ENCODE measurements around the gene GSDMA. TPM values are rescaled to one million over a fixed set of nuclear protein-coding genes. Genes with fewer than 3 reads are reported as not detected.

The GSDMA gene
- total RNA-seq, 1 donor from 2014 or later: not detected

DNA sequence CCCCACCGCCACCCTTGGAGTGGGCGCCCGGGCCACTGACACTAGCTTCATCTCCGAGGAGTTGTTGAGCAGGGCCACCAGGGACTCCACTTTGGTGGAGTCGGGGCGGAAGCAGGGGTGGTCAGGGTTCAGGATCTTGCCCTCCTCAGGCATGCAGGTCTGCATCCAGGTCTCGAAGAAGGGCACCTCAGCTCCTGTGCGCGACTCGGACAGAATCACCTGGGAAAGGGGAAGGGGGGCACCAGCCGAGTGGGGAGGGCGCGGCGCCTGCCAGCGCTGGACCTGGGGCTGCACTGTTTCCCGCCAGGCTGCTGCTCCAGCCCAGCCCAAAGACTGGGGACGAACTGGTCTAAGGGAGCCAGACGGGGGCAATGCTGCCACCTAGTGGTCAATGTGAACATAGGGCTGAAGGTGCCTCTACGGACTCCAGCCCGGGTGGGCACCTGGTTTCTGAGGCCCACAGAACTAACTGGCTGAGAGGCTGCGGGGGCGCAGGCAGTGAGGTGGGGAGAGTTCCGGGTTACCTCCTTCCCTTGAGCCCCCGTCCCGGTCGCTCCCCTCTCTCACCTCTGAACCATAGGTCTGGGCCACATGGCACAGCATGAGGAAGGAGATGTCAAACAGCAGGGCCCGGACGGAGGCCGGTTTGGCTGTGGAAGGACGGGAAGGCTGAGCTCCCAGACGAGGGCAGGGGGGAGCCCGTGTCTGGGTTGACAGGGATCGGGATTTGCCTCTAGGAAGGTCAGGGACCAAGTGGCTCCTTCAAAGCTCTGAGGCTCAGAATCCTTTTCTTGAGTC, 64.2 kb downstream of the GSDMA start:
- Histone ChIP-seq H3K4me1 (ENCODE audit: control insufficient read depth in 3 of 3, insufficient read depth in 3 of 3, low read length in 3 of 3) (peaks cover 37 to 56% (median 44%) of the 10 kb centered on the region in 3 donors), H3K4me3 (ENCODE audit: low read length in 3 of 3) (peak overlapping the region in 1 of 3 donors; percentile 14), H3K9ac (ENCODE audit: low read depth in 1 of 3, low read length in 3 of 3) (peak overlapping the region in 2 of 3 donors; percentile 38 to 50), H3K27ac (ENCODE audit: low read depth, low read length) (no peak overlapping the region), H3K36me3 (ENCODE audit: control insufficient read depth in 3 of 3, insufficient read depth in 3 of 3, low read length in 3 of 3) (peaks cover 60 to 70% (median 65%) of the 10 kb centered on the region in 3 donors), H3K27me3 (ENCODE audit: control insufficient read depth in 3 of 3, insufficient read depth in 3 of 3, low read length in 3 of 3) (no peaks in the 10 kb centered on the region), H3K9me3 (ENCODE audit: control insufficient read depth in 3 of 3, low read length in 3 of 3) (no peaks in the 10 kb centered on the region)

Small RNA genes within 50 kb of the gene (small RNA-seq; reads per million reads assigned to genes)
- 658 reads per million, percentile 98 among the genes with 10 or more reads in this experiment for gene SNORD124

Other genes with a start within 250 kb of the GSDMA start
- gene MIEN1, start 232.5 kb upstream of the GSDMA start, total RNA-seq: 6.3 TPM
- gene GRB7, start 225.1 kb upstream of the GSDMA start, total RNA-seq: not detected
- gene IKZF3, start 98.7 kb upstream of the GSDMA start, total RNA-seq: 0.52 TPM
- gene ZPBP2, start 94.8 kb upstream of the GSDMA start, total RNA-seq: not detected
- 8.9 TPM for gene GSDMB, start 44.4 kb upstream of the GSDMA start, total RNA-seq
- 37.1 TPM for gene ORMDL3, start 35.4 kb upstream of the GSDMA start, total RNA-seq
- not detected for gene LRRC3C, start 35.3 kb upstream of the GSDMA start, total RNA-seq
- 56.4 TPM for gene PSMD3, start 17.8 kb downstream of the GSDMA start, total RNA-seq
- gene CSF3, start 52.4 kb downstream of the GSDMA start, total RNA-seq: 0.52 TPM
- 25.6 TPM for gene MED24, start 91.4 kb downstream of the GSDMA start, total RNA-seq
- gene THRA, start 100.0 kb downstream of the GSDMA start, total RNA-seq: 30.8 TPM
- 1.0 TPM for gene NR1D1, start 137.6 kb downstream of the GSDMA start, total RNA-seq
- gene MSL1, start 159.0 kb downstream of the GSDMA start, total RNA-seq: 53.8 TPM
- 21.4 TPM for gene CASC3, start 177.5 kb downstream of the GSDMA start, total RNA-seq
- gene RAPGEFL1, start 214.5 kb downstream of the GSDMA start, total RNA-seq: 1.0 TPM

All from skeletal muscle tissue (tissue), 5 donors.